GM21717 (cell line): Measurements from ENCODE around the gene SYNM.

Experiments
- ATAC-seq: cut with Tn5 transposase; IDR thresholded peaks from one replicate; pipeline ENCODE4 v1.9.1; 2021; ENCODE audit warnings: mild to moderate bottlenecking, moderate library complexity; ENCODE audit not compliant: unreplicated experiment

SYNM gene

GRCh38 chr15:99165020-99165790 lies 60.3 kb downstream of the SYNM start:
- ATAC-seq, result no peak

DNA sequence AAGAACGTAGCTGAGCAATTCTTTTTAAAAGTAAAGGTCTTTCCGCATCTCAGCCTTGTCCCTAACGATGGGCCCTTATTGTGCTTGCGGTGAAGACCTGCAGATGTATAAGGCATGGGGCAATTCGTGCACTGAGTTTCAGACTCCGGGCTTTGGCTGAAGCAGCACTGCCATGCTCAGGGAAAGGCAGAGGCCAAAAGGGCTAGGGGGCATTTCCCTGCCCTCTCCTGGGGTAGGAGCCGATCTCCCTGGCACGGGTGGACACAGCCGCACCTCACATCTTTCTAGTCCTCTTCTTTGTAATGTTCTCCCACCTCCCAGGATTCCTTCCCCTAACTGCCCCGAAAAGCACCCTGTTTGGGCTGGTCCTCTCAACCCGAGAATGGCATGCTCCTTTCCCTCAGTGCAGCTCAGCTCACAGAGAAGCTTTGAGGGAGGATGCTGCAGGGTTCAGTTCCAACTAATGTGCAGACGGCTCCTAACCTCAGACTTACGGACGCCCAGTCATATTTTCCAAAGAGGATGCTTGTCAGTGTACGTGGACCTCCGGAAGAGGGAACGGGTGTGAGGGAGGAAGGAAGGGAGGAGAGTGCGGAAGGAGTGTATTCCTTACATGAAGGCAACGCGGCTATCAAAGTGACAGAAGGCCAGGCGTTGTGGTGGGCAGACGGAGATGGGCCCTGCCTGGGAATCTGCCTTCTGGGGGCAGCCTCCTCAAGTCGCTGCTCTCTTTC lies 61.2 kb downstream of the SYNM start:
- no peak for ATAC-seq

DNA sequence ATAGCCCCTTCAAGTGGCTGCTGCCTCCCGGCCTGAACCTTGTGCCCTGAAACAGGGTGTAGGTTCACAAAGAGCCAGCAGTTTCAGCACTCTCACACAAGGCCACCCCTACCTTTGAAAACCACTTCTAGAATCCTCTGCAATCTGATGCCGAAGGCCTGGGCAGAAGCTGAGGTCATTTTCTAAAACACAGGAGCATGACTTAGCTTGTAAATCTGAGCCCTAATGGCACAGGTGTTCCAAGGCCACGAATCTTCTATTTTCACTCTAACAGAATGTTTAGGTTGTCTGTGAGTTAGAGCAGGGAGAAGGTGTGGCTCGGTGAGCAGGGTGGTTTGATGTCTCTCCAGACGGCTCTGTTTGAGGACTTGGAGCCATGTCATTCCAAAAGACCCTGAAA lies 62.3 kb downstream of the SYNM start:
- no peak for ATAC-seq

DNA sequence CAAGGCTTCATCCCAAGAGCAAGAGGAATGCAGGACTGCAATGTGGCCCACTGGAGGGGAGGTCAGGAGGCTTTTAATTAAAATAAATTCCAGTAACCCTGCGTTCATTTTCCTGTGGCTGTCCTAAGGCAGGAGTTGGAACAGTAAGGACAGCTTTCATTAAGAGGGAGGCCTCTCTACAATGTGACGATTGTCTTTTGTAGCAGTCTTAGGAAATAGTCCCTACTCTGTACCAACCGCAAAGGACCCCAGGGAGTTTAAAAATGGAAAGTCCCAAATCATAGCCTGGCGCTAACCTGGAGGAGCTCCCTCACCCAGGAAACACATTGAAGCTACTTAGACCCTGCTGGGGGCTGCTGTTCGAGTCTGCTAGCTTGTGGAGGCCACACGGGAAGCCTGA lies 62.8 kb downstream of the SYNM start:
- ATAC-seq, result no peak

DNA sequence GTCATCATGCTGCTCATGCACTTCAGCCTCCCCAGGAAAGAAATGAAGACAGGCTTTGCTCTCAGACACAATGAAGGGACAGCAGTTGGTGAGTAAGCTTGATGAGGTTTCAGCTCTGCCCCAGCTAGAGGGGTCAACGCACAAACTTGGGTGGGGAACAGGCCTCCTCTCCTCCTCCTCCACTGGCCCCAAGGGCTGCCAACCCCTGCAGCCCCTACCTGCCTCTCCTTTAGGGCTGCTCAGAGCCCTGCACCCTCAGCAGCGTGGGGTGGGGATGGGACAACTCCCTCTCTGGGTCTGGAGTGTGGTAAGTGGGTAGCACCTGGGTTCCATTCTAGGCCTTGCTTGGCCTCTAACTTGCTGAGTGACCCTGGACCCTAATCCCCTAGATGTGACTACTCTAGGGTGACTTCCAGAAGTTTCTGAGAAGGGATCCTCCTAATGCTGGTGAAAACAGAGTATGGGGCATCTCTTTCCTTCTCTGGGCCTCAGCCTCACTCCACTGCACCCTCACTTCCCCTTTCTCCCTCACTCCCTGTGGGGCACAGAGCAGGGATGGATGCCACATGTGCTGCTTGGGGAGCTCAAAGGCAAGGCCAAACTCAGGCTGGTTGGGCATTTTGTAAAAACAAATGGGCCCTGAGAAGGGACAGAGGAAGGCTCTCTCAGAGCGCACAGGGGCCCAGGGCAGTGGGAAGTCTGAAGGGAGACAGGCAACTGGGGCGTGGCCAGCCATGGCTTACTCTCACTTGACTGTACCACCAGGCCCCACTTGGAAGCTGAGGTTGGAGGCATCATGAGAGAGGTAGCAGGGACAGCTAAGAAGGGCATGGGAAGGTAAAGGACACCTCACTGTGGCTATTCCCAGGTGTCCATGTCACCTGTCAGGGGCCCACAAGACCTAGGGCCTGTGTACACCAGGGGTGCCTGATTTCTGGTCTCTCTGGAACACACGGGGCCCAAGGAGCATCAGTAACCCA lies 64.0 kb downstream of the SYNM start:
- ATAC-seq, result no peak

DNA sequence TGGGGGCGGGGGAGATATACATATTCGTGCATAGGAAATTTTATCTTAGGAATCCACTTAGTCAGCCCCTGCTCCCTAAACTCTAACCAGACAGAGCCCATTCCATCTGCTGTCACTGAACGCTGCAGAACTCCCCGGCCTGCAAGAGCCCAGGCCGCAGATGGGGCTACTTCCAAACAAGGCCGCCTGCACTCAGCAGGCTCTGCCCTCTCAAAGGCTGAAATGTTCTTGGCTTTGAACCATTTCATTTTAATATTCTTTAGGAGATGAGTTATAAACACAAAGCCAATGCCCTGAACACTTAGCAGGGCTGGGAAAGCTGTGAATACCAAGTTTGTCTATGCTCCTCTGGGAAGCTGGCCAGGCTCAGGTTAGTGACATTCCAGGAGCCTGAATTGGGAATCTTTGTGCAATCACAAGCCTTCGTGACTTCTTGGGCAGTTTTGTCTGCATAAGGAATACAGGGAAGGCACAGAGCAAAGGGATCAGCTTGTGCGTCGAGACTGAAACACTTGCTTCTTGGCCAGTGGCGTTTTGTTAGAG lies 65.0 kb downstream of the SYNM start:
- ATAC-seq, result no peak

- no peak for ATAC-seq
Observed at GRCh38 chr15:99170476-99171065, 65.7 kb downstream of the SYNM start.

GRCh38 chr15:99172171-99172570 lies 67.3 kb downstream of the SYNM start:
- ATAC-seq, result no peak

DNA sequence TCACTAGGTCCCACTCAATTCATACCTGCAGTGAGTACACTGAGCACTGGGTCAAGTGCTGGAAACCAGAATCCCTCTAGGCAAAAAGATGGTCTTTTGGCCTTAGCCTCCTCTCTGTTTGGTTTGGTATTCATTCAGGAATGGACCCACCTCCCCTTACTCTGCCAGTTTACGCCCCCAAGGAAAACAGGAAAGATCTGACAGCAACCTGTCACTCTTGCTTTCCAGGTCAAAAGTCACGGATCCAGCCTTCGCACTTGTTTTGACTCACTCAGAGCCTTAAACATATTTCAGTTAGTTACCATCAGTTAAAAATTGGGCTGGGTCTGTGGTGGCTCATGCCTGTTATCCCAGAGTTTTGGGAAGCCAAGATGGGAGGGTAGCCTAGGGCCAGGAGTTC lies 68.1 kb downstream of the SYNM start:
- no peak for ATAC-seq

GRCh38 chr15:99174567-99175395 lies 69.9 kb downstream of the SYNM start:
- ATAC-seq, result no peak

- no peak for ATAC-seq
Observed at GRCh38 chr15:99176757-99177156, 71.9 kb downstream of the SYNM start.

DNA sequence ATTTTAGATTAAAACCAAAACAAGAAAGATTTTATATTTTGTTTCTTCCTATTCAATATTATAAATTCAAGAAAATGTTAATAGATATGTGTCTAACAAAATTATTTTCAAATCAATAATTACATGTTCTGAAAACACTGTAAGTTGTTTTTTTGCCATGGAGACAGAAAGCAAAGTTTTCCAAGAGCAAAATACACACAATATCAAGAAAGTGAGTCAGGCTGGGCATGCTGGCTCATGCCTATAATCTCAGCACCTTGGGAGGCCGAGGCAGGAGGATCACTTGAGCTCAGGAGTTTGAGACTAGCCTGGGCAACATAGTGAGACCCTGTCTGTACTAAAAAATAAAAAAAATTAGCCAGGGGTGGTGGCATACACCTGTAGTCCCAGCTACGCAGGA lies 72.8 kb downstream of the SYNM start:
- no peak for ATAC-seq

DNA sequence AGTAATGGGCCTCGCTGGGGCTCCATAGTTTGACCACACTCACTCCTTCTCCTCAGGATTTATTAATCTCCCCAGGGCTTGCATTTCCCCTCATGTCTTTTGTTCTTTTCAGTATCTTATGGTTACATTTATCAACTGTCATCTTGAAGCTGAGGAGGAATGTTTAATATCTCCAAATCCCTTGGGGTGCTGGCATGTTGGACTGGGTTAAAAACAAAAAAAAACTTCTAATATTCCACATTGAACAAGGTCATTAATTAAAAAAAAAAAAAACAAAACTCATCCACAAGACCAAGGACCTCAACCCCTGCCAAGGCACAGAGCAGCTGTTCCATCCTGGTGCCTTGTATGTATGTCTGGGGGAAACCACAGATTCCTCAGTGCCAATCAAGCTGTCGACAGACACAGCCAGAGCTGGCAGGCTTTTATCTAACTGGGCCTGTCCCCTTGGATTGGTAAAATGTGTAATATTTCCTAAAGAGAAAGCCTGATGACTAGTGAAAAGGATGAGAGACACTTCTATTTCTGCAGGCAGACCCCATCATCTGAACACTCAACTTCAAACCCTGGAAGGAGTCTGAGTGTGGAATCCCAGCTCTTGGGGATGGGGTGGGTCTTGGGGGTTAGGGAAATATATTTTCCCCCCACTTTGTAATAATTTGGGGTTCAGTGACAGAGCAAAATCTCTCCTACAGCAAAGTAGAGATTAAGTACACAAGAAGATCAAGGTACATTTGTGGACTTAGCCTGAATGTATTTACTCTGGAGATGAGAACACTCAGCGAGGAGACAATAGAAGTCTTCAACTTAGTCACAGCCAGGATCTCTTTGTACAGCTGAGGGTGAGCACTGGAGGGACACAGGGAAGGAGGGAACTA lies 75.4 kb downstream of the SYNM start:
- no peak for ATAC-seq

- ATAC-seq, result no peak
Observed at GRCh38 chr15:99180964-99181306, 76.1 kb downstream of the SYNM start.

DNA sequence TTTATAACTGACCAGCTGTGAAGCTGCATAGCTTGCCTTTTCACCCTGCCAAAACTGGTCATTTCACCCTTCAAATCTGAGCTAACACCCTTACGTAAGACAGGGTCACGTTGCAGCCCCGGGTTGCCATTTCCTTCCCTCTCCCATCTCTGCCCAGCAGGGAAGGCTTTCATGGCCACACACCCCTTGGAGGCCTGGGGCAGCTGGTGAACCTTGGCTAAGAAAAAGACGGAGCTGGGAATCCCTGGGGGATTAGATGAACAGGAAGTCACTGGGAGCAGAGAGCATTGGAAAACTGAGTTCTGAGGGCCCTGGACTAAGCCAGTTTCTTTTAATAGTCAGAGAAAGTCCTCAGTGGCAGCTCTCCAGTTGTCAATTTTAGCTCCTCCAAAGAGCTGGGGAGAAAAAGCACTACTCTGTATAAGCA lies 76.7 kb downstream of the SYNM start:
- ATAC-seq, result no peak

DNA sequence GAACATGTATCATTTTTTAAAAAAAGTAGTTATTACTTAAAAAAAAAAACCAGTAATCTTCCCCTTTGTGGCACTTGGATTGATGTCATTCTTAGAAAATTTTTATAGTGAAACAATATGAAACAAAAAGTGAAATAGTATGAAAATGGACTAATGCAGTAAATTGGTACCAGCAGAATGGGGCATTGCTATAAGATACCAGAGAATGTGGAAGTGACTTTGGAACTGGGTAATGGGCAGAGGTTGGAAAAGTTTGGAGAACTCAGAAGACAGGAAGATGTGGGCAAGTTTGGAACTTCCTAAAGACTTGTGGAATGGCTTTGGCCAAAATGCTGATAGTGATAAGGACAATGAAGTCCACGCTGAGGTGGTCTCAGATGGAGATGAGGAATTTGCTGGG lies 77.9 kb downstream of the SYNM start:
- ATAC-seq, result no peak
